VCaP (cell line): ENCODE data around the gene KIAA0319L.

Experiments used
- H3K27ac ChIP-seq: fragments of 450-650 bp; 2 replicates; pipeline ENCODE4 v1.5.1; 2017
- TF ChIP-seq, protein P1 (sequence below): fragments of 450-650 bp; conservative IDR thresholded peaks from 2 replicates; pipeline ENCODE4 v1.5.1; 2017; ENCODE audit warnings: mild to moderate bottlenecking, moderate library complexity

KIAA0319L gene

GRCh38 chr1:35406103-35406502, 151.1 kb downstream of the KIAA0319L start:
- no peak overlapping the region for H3K27ac ChIP-seq
- TF ChIP-seq, protein P1, sequence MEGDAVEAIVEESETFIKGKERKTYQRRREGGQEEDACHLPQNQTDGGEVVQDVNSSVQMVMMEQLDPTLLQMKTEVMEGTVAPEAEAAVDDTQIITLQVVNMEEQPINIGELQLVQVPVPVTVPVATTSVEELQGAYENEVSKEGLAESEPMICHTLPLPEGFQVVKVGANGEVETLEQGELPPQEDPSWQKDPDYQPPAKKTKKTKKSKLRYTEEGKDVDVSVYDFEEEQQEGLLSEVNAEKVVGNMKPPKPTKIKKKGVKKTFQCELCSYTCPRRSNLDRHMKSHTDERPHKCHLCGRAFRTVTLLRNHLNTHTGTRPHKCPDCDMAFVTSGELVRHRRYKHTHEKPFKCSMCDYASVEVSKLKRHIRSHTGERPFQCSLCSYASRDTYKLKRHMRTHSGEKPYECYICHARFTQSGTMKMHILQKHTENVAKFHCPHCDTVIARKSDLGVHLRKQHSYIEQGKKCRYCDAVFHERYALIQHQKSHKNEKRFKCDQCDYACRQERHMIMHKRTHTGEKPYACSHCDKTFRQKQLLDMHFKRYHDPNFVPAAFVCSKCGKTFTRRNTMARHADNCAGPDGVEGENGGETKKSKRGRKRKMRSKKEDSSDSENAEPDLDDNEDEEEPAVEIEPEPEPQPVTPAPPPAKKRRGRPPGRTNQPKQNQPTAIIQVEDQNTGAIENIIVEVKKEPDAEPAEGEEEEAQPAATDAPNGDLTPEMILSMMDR: no peak

DNA sequence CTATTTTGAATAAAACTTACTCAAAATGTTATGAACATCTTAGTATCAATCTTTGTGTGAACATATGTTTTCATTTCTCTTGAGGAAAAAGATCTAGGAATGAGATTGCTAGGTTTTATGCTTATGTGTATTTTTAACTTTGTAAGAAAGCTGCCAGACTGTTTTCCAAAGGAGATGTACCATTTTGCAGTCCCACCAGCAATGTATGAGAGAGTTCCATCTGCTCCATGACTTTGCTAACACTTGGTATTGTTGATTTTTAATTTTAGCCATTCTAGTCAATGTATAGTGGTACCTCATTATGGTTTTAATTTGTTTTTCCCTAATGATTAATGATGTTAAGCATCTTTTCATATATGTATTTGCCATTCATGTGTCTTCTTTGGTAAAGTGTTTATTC, 156.2 kb downstream of the KIAA0319L start:
- TF ChIP-seq, protein P1: no peak
- no peak overlapping the region for H3K27ac ChIP-seq

- TF ChIP-seq, protein P1: no peak
- no peak overlapping the region for H3K27ac ChIP-seq
Observed at GRCh38 chr1:35398739-35399138, 158.5 kb downstream of the KIAA0319L start.

DNA sequence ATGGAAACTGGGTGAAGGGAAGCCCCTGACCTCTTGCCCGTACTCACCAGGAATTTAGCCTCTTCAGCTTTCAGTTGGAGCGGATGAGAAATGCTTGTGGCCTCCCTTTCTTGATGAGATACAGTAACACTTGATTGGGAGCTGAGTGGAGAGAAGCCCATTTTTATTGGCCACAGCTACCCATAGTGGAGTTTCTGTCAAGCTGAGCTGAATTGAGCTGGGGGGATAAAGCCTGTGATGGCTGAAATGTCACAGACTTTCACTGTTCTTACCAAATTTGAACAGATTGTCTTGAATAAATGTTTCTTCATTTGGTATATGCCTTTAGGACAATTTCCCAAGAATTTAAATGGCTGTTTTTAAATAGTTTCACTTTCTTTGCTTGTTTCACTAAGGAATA, 162.8 kb downstream of the KIAA0319L start:
- TF ChIP-seq, protein P1: no peak
- no peak overlapping the region for H3K27ac ChIP-seq

- TF ChIP-seq, protein P1: no peak
- H3K27ac ChIP-seq: no peak overlapping the region
Observed at GRCh38 chr1:35390600-35391494, 166.4 kb downstream of the KIAA0319L start.

DNA sequence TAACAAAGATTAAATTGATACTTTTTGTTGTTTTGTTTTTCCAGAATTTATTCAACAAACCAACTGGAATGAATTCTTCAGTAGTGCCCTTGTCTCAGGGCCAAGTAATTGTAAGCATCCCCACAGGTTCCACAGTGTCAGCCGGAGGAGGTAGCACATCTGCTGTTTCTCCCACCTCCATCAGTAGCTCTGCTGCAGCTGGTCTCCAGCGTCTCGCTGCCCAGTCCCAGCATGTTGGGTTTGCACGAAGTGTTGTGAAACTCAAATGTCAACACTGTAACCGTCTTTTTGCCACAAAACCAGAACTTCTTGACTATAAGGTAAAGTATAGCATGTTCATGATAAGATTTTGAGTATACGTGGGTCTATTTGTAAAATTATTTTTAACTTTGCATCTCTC, 170.2 kb downstream of the KIAA0319L start:
- no peak overlapping the region for H3K27ac ChIP-seq
- TF ChIP-seq, protein P1: no peak

GRCh38 chr1:35386290-35386689, 170.9 kb downstream of the KIAA0319L start:
- TF ChIP-seq, protein P1: no peak
- H3K27ac ChIP-seq: no peak overlapping the region
